DND-41 (cell line): ENCODE results near the gene HS2ST1.

Source experiments
- ATAC-seq: fragments of 200-7000 bp; cut with Tn5 transposase; 3 replicates; pipeline ENCODE4 v1.9.1; 2021; ENCODE audit warnings: low read depth; ENCODE audit not compliant: insufficient read depth
- DNase-seq: peaks from one replicate; pipeline ENCODE4 v3.0.0-alpha.2; 2020
- H2AFZ ChIP-seq: 2 replicates; pipeline ENCODE4 v1.6.0; 2012; ENCODE audit warnings: low read depth, low read length
- H3K27ac ChIP-seq: 2 replicates; pipeline ENCODE4 v1.5.1; 2012; ENCODE audit warnings: low read length, inconsistent platforms
- H3K27me3 ChIP-seq: fragments of 200-600 bp; sonication (generic); 2 replicates; pipeline ENCODE4 v1.6.0; 2012; ENCODE audit warnings: low read length, mild to moderate bottlenecking, inconsistent platforms; ENCODE audit not compliant: insufficient read depth, poor library complexity
- H3K36me3 ChIP-seq: 2 replicates; pipeline ENCODE4 v1.5.1; 2012; ENCODE audit warnings: low read length, inconsistent platforms; ENCODE audit not compliant: insufficient read depth
- H3K4me1 ChIP-seq: 2 replicates; pipeline ENCODE4 v1.5.1; 2012; ENCODE audit warnings: mild to moderate bottlenecking, low read length; ENCODE audit not compliant: insufficient read depth
- H3K4me2 ChIP-seq: 2 replicates; pipeline ENCODE4 v1.6.0; 2012; ENCODE audit warnings: mild to moderate bottlenecking, moderate library complexity, low read length, inconsistent platforms; ENCODE audit not compliant: insufficient read depth
- H3K4me3 ChIP-seq, 2 experiments: fragments of 200-600 bp in 1 of 2; shearing (Covaris generic) in 1 of 2; 2 replicates each; pipeline ENCODE4 v1.5.1; 2012 to 2016; ENCODE audit warnings: inconsistent platforms in 2 of 2, low read length in 2 of 2, mild to moderate bottlenecking in 2 of 2, low read depth in 1 of 2, moderate library complexity in 1 of 2
- H3K79me2 ChIP-seq: 2 replicates; pipeline ENCODE4 v1.6.0; 2012; ENCODE audit warnings: low read length, inconsistent platforms; ENCODE audit not compliant: insufficient read depth
- H3K9ac ChIP-seq: 2 replicates; pipeline ENCODE4 v1.6.0; 2012; ENCODE audit warnings: low read depth, mild to moderate bottlenecking, inconsistent platforms, low read length, moderate library complexity
- H3K9me3 ChIP-seq: 2 replicates; pipeline ENCODE4 v1.5.1; 2012; ENCODE audit warnings: low read length, moderate library complexity, mild to moderate bottlenecking, inconsistent platforms; ENCODE audit not compliant: insufficient read depth, severe bottlenecking
- H4K20me1 ChIP-seq: 2 replicates; pipeline ENCODE4 v1.6.0; 2012; ENCODE audit warnings: low read length; ENCODE audit not compliant: insufficient read depth
- EZH2 ChIP-seq: IDR thresholded peaks from 3 replicates; pipeline ENCODE4 v1.6.1; 2012; ENCODE audit warnings: borderline replicate concordance, low read depth, mild to moderate bottlenecking, moderate library complexity, low read length, inconsistent platforms; ENCODE audit not compliant: severe bottlenecking
- TF ChIP-seq, protein P1 (sequence below): IDR thresholded peaks from 2 replicates; pipeline ENCODE4 v1.5.1; 2012; ENCODE audit warnings: borderline replicate concordance, low read length, moderate library complexity, mild to moderate bottlenecking; ENCODE audit not compliant: poor library complexity, severe bottlenecking; ENCODE audit errors: extremely low read depth

HS2ST1 gene

DNA sequence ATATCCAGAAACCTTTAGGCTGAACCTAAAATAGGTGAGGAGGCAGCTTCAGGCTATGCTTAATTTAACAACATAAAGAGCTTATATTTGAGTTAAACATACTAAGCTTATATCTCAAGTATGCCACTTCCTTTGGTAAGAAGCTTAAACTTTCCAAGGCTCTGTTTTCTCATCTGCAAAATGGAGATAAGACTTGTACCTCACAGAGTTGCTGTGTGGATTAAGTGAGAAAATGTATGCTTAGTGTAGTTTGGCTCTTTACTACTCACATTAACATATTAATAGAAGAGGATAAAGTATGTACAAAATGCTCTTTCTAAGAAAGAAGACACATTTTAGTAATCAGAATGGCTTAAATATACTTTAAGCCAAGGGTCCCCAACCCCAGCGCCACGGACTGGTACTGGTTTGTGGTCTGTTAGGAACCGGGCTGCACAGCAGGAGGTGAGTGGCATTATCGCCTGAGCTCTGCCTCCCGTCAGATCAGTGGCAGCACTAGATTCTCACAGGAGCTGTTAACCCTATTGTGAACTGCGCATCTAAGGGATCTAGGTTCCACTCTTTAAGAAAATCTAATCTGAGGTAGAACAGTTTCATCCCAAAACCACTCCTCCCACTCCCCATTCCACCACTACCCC is 77.2 kb downstream of the HS2ST1 start:
- H3K9me3 ChIP-seq: no peaks in the 10 kb centered on the region
- no peak overlapping the region for H3K9ac ChIP-seq
- H3K4me3 ChIP-seq: no peak overlapping the region
- H4K20me1 ChIP-seq: no peaks in the 10 kb centered on the region; the same call in 1 of the 2 replicates
- no peak for DNase-seq
- no peak overlapping the region for H3K27ac ChIP-seq
- no peaks in the 10 kb centered on the region for H3K79me2 ChIP-seq
- no peak for ATAC-seq
- TF ChIP-seq EZH2: no peak
- TF ChIP-seq, protein P1, sequence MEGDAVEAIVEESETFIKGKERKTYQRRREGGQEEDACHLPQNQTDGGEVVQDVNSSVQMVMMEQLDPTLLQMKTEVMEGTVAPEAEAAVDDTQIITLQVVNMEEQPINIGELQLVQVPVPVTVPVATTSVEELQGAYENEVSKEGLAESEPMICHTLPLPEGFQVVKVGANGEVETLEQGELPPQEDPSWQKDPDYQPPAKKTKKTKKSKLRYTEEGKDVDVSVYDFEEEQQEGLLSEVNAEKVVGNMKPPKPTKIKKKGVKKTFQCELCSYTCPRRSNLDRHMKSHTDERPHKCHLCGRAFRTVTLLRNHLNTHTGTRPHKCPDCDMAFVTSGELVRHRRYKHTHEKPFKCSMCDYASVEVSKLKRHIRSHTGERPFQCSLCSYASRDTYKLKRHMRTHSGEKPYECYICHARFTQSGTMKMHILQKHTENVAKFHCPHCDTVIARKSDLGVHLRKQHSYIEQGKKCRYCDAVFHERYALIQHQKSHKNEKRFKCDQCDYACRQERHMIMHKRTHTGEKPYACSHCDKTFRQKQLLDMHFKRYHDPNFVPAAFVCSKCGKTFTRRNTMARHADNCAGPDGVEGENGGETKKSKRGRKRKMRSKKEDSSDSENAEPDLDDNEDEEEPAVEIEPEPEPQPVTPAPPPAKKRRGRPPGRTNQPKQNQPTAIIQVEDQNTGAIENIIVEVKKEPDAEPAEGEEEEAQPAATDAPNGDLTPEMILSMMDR: no peak
- H3K27me3 ChIP-seq: no peaks in the 10 kb centered on the region
- no peaks in the 10 kb centered on the region for H3K4me1 ChIP-seq
- H3K36me3 ChIP-seq: no peaks in the 10 kb centered on the region
- H2AFZ ChIP-seq: no peak overlapping the region
- no peak overlapping the region for H3K4me2 ChIP-seq

DNA sequence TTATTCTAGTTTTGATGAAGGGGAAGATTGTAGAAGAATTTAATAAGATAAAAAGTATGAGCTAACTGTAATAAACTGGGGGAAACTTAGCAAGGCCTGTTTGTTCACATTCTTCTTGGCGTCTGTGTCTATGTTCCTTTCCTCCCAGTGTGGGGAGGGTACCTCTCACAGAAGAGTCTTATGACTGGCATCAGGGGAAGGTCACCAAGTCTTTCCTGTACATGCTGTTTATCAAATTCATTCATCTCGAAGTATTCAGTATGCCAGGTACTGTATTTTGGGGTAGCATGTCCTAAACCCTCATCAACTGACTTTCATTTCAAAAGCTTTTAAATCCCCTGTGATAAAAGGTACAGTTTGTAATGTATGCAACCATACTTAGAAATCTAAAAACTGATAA is 78.4 kb downstream of the HS2ST1 start:
- Histone ChIP-seq H4K20me1 (no peaks in the 10 kb centered on the region; the same call in 1 of the 2 replicates), H3K9ac (no peak overlapping the region), H3K4me1 (no peaks in the 10 kb centered on the region), H3K4me2 (no peak overlapping the region), H3K27me3 (no peaks in the 10 kb centered on the region), H3K79me2 (no peaks in the 10 kb centered on the region), H3K27ac (no peak overlapping the region), H3K9me3 (no peaks in the 10 kb centered on the region), H3K36me3 (no peaks in the 10 kb centered on the region), H2AFZ (no peak overlapping the region), H3K4me3 (no peak overlapping the region)
- ATAC-seq (no peak), DNase-seq (no peak)
- TF ChIP-seq, protein P1: no peak
- no peak for TF ChIP-seq EZH2

DNA sequence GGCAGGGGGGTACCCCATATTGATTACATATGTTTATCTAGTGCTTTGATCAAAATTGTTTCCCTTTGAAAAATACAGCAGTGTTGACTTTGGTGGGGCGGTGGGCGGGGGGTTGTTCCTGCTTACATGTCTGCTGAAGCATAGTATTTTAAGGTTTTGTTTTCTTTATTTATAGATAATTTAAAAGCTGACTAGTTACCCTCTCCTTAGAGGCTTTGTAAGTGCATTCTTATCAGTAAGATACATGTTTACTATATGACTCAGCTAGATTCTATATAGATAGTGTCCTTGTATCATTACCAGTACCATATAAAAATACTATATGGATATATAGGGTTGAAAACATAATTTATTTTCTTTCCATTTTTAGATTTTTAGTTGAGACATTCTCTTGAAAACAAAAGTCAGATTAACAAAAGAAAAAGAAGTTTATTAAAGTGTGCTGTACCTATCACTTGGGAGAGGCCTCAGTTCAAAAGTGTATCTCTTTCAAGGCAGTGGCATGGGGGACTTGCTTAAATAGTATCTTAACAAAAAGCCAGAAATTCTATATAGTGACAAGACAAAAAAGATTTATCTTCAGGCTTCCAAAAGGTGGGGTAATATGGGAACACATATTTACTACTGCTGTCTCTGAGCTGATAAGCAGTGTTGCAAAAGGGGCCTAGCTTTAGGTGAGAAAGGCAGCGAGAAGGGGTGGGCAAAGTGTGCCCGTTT is 79.0 kb downstream of the HS2ST1 start:
- DNase-seq (no peak), ATAC-seq (no peak)
- Histone ChIP-seq H3K27ac (no peak overlapping the region), H3K27me3 (no peaks in the 10 kb centered on the region), H3K9ac (no peak overlapping the region), H4K20me1 (no peaks in the 10 kb centered on the region; the same call in 1 of the 2 replicates), H3K4me2 (no peak overlapping the region), H3K4me3 (no peak overlapping the region), H3K79me2 (no peaks in the 10 kb centered on the region; the same call in 1 of the 2 replicates), H3K4me1 (no peaks in the 10 kb centered on the region), H3K36me3 (no peaks in the 10 kb centered on the region), H3K9me3 (no peaks in the 10 kb centered on the region), H2AFZ (no peak overlapping the region)
- TF ChIP-seq, protein P1: no peak
- no peak for TF ChIP-seq EZH2
